ENCODE measurements around the gene BDP1.
"Not testable (repeated sequence)": the region's sequence is repeated elsewhere in the genome, so short reads cannot be mapped to it uniquely, and the experiment has no call there.

BDP1 gene

GRCh38 chr5:71460693-71461092 is 5.2 kb downstream of the BDP1 start:
- DNase-seq (ENCODE audit: low read depth, low spot score) = no peak
- H3K27ac ChIP-seq = no peak overlapping the region

GRCh38 chr5:71461360-71461759 is 5.9 kb downstream of the BDP1 start:
- no peak overlapping the region for H3K27ac ChIP-seq
- no peak for DNase-seq (ENCODE audit: low read depth, low spot score)

- H3K27ac ChIP-seq = no peak overlapping the region
- no peak for DNase-seq (ENCODE audit: low read depth, low spot score)
Observed at GRCh38 chr5:71471193-71471592, 15.7 kb downstream of the BDP1 start.

GRCh38 chr5:71475788-71476384 is 20.4 kb downstream of the BDP1 start:
- H3K27ac ChIP-seq = no peak overlapping the region
- DNase-seq (ENCODE audit: low read depth, low spot score) = no peak

GRCh38 chr5:71481441-71481840 is 26.0 kb downstream of the BDP1 start:
- H3K27ac ChIP-seq = peak overlapping the region; percentile 58

GRCh38 chr5:71482132-71482531 is 26.7 kb downstream of the BDP1 start:
- no peak for DNase-seq (ENCODE audit: low read depth, low spot score)
- H3K27ac ChIP-seq = peak overlapping the region; percentile 58

More at GRCh38 chr5:71481441-71481840, 26.0 kb downstream of the BDP1 start:
- no peak for DNase-seq (ENCODE audit: low read depth, low spot score)

- H3K27ac ChIP-seq = peak overlapping the region; percentile 58
- DNase-seq (ENCODE audit: low read depth, low spot score) = peak; percentile 43
Observed at GRCh38 chr5:71483355-71483754, 27.9 kb downstream of the BDP1 start.

GRCh38 chr5:71492817-71493615 is 37.6 kb downstream of the BDP1 start:
- DNase-seq (ENCODE audit: low read depth, low spot score) = no peak
- no peak overlapping the region for H3K27ac ChIP-seq

- not testable (repeated sequence) for DNase-seq (ENCODE audit: low read depth, low spot score); H3K27ac ChIP-seq
Observed at GRCh38 chr5:71494202-71494601, 38.8 kb downstream of the BDP1 start.

GRCh38 chr5:71498756-71499155 is 43.3 kb downstream of the BDP1 start:
- not testable (repeated sequence) for H3K27ac ChIP-seq

GRCh38 chr5:71503536-71503935 is 48.1 kb downstream of the BDP1 start:
- no peak for DNase-seq (ENCODE audit: low read depth, low spot score)
- H3K27ac ChIP-seq = no peak overlapping the region

More at GRCh38 chr5:71498756-71499155, 43.3 kb downstream of the BDP1 start:
- not testable (repeated sequence) for DNase-seq (ENCODE audit: low read depth, low spot score)

GRCh38 chr5:71522151-71522550 is 66.7 kb downstream of the BDP1 start:
- no peak for DNase-seq (ENCODE audit: low read depth, low spot score)
- no peak overlapping the region for H3K27ac ChIP-seq

GRCh38 chr5:71525611-71526010 is 70.2 kb downstream of the BDP1 start:
- H3K27ac ChIP-seq; DNase-seq (ENCODE audit: low read depth, low spot score): not testable (repeated sequence)

GRCh38 chr5:71528206-71528605 is 72.8 kb downstream of the BDP1 start:
- DNase-seq (ENCODE audit: low read depth, low spot score) = no peak
- H3K27ac ChIP-seq = peak overlapping the region; percentile 11

- DNase-seq (ENCODE audit: low read depth, low spot score) = no peak
- H3K27ac ChIP-seq = no peak overlapping the region
Observed at GRCh38 chr5:71529682-71530081, 74.2 kb downstream of the BDP1 start.

GRCh38 chr5:71533142-71533541 is 77.7 kb downstream of the BDP1 start:
- no peak for DNase-seq (ENCODE audit: low read depth, low spot score)

GRCh38 chr5:71533615-71534014 is 78.2 kb downstream of the BDP1 start:
- peak; percentile 6 for DNase-seq (ENCODE audit: low read depth, low spot score)

More at GRCh38 chr5:71533142-71533541, 77.7 kb downstream of the BDP1 start:
- H3K27ac ChIP-seq = peak overlapping the region; percentile 50

GRCh38 chr5:71537687-71538086 is 82.2 kb downstream of the BDP1 start:
- H3K27ac ChIP-seq = no peak overlapping the region
- no peak for DNase-seq (ENCODE audit: low read depth, low spot score)

More at GRCh38 chr5:71533615-71534014, 78.2 kb downstream of the BDP1 start:
- peak overlapping the region; percentile 50 for H3K27ac ChIP-seq

- not testable (repeated sequence) for H3K27ac ChIP-seq; DNase-seq (ENCODE audit: low read depth, low spot score)
Observed at GRCh38 chr5:71550885-71551284, 95.4 kb downstream of the BDP1 start.

- not testable (repeated sequence) for DNase-seq (ENCODE audit: low read depth, low spot score); H3K27ac ChIP-seq
Observed at GRCh38 chr5:71551582-71551981, 96.1 kb downstream of the BDP1 start.

GRCh38 chr5:71552026-71552749 is 96.7 kb downstream of the BDP1 start:
- H3K27ac ChIP-seq; DNase-seq (ENCODE audit: low read depth, low spot score): not testable (repeated sequence)
